OCI-LY3 (cell line): ENCODE measurements around the gene JAKMIP1.

Experiments
- EZH2phosphoT487 ChIP-seq: fragments of 200-600 bp; shearing (Covaris generic); IDR thresholded peaks from 2 replicates; pipeline ENCODE4 v1.6.1; 2018; ENCODE audit warnings: antibody characterized with exemption, mixed run types, low read depth
- TF ChIP-seq, protein P1 (sequence below): fragments of 200-600, 300-600 bp; sonication (generic); IDR thresholded peaks from 2 replicates; pipeline ENCODE4 v1.5.1; 2014; ENCODE audit warnings: antibody characterized with exemption, low read length, low read depth

DNA sequence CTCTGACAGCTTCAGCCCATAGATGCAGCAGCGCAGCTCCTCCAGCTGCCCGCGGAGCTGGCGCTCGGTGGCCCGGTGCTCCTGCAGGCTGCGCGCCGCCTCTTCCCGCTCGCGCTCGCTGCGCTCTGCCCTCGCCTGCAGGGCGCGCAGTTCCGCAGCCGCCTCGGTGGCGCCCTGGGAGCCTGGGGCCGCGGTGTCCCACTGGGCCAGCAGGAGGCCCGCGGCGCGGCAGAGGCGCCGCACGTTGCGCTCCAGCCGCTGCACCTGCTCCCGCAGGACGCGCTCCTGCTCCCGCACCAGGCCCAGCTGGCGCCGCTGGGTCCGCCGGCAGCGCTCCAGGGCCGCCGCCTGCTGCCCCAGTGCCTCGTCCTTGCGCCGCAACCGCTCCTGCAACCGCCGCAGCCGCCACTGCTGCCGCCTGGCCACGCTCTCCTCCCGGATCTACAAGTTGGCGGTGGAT lies 192.2 kb downstream of the JAKMIP1 start:
- TF ChIP-seq, protein P1, sequence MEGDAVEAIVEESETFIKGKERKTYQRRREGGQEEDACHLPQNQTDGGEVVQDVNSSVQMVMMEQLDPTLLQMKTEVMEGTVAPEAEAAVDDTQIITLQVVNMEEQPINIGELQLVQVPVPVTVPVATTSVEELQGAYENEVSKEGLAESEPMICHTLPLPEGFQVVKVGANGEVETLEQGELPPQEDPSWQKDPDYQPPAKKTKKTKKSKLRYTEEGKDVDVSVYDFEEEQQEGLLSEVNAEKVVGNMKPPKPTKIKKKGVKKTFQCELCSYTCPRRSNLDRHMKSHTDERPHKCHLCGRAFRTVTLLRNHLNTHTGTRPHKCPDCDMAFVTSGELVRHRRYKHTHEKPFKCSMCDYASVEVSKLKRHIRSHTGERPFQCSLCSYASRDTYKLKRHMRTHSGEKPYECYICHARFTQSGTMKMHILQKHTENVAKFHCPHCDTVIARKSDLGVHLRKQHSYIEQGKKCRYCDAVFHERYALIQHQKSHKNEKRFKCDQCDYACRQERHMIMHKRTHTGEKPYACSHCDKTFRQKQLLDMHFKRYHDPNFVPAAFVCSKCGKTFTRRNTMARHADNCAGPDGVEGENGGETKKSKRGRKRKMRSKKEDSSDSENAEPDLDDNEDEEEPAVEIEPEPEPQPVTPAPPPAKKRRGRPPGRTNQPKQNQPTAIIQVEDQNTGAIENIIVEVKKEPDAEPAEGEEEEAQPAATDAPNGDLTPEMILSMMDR, result no peak
- TF ChIP-seq EZH2phosphoT487, result no peak
